Adrenal gland (tissue), 5 donors: Measurements from ENCODE around the gene IL17RA.

Experiments
- POLR2A ChIP-seq, 2 donors: fragments of 450-650 bp; IDR thresholded peaks; one replicate each; pipeline ENCODE4 v1.6.1; 2017; ENCODE audit warnings: antibody characterized with exemption in 2 of 2, mild to moderate bottlenecking in 2 of 2, moderate library complexity in 1 of 2
- TF ChIP-seq, protein P1 (sequence below), 6 experiments: fragments of 450-650 bp in 4 of 6; fragments of 200-600 bp in 2 of 6; sonication (generic) in 1 of 6; IDR thresholded peaks; 1 replicate in 5 of 6; 2 replicates in 1 of 6; pipeline versions ENCODE4 v1.5.1 to v1.8.0; 2016 to 2021; ENCODE audit warnings: antibody characterized with exemption in 6 of 6, mild to moderate bottlenecking in 2 of 6, moderate library complexity in 1 of 6
- donor health status: DM: no; HTN: no; CAD: no.

DNA sequence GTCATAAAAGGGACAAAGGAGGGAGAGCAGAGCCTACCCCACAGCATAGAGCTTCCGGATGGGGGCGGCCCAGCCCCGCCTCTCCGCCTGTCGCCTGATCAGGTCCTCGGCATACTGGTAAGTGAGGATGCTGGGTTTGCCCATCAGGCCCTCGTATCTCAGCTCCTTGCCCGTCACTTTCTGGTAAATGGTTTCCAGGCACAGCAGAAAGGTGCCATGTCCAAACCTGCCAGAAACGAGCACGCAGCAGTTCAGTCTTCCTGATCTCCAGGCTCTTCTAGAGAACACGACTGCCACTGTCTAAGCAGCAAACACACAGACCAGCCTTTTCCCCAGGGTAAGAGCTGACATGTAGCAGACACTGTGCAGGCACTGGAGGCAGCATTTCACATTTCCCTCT is 53.7 kb downstream of the IL17RA start:
- TF ChIP-seq, protein P1, sequence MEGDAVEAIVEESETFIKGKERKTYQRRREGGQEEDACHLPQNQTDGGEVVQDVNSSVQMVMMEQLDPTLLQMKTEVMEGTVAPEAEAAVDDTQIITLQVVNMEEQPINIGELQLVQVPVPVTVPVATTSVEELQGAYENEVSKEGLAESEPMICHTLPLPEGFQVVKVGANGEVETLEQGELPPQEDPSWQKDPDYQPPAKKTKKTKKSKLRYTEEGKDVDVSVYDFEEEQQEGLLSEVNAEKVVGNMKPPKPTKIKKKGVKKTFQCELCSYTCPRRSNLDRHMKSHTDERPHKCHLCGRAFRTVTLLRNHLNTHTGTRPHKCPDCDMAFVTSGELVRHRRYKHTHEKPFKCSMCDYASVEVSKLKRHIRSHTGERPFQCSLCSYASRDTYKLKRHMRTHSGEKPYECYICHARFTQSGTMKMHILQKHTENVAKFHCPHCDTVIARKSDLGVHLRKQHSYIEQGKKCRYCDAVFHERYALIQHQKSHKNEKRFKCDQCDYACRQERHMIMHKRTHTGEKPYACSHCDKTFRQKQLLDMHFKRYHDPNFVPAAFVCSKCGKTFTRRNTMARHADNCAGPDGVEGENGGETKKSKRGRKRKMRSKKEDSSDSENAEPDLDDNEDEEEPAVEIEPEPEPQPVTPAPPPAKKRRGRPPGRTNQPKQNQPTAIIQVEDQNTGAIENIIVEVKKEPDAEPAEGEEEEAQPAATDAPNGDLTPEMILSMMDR (IDR thresholded peaks at IDR 0.05) = no peak
- no peak for TF ChIP-seq POLR2A (IDR thresholded peaks at IDR 0.05)
